ENCODE measurements around the gene ATP6V1F.
A peak's percentile ranks its signal among the peaks of the same experiment; 100 is the strongest.

Gene ATP6V1F

DNA sequence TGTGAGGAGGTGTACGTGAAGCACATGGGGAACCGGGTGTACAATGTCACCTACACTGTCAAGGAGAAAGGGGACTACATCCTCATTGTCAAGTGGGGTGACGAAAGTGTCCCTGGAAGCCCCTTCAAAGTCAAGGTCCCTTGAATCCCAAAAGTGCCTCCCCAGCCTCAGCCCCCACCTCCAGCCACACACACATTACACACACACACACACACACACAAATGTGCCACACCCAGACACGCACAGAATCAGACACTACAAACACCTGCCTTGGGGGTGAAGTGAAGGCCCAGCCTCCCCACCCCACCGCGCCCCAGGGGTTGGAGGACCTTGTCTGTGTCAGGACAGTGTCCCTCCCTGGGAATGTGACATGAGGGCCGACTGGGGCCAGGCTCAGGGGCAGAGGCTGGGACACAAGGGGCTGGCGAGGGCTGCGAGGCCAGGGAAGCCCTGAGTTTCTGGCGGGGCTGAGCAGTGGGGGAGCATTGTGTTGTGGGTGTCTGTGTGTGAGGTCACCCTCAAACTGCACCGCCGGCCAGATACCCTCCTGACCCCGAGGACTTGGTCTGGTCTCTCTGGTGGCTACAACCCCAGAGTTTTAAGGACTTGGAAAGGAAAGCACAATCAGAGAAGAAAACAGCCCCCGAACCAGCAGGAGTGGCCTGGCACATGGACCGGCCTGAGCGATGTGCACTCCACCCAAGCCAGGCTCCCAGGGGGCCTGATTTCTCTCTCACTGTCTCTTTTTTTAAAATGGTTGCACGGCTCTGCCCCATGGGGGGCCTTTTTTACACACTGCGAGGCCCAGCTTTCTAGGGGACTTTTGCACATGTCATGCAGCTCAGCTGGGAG, 4.0 kb upstream of the ATP6V1F start:
- Histone ChIP-seq H3K4me3 (ENCODE audit: low read length) (no peak overlapping the region), H3K4me1 (ENCODE audit: control insufficient read depth, insufficient read depth, low read length) (peaks cover 20% of the 10 kb centered on the region), H3K36me3 (ENCODE audit: control insufficient read depth, insufficient read depth, low read length) (no peaks in the 10 kb centered on the region), H3K9me3 (ENCODE audit: control insufficient read depth, low read length) (no peaks in the 10 kb centered on the region), H3K9ac (ENCODE audit: low read length) (no peak overlapping the region), H3K27me3 (ENCODE audit: control insufficient read depth, insufficient read depth, low read length) (no peaks in the 10 kb centered on the region)

DNA sequence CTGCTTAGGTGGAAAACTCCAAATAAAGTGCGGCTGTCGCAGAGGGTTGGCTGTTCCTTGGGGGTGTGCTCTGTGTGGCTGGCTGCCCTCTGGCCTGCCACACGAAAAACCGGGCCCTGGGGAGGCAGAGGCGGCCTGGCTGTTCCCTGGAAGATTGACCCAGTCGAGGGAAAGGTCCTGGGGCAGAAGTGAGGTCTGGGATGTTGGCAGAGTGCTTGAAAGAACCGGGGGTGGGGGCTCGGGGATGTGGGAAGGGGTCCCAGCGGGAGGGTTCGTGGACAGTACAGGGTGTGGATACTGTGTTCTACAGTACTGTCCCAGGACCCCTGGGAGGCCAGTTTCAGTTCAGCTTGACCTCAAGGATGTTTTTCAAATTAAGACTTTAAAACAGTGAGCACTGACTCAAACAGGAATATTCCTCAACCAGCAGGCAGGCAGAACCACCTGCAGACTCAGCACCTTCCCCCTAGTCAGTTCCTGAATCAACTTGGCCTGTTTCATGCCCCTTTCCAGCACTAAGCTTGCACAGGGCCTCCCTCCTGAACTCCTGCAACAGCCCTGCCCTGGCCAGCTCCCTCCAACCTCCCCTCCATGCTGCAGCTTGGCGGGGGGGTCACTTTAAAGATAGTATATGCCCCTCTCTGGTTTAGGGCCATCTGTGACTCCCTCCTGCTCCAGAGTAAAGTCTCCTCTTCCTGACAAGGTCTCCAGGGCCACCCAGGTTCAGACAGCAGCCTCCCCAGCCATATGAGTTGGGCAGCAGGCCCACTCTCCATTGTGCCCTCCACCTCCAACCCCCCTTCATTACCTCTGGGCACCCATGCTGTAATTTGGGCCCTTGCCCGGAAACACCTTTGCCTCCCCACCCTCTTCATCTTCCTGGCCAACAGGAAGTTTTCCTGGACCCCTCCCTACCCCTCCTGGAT, 3.2 kb upstream of the ATP6V1F start:
- Histone ChIP-seq H3K9ac (ENCODE audit: low read length) (no peak overlapping the region), H3K4me1 (ENCODE audit: control insufficient read depth, insufficient read depth, low read length) (peaks cover 26% of the 10 kb centered on the region), H3K4me3 (ENCODE audit: low read length) (no peak overlapping the region), H3K9me3 (ENCODE audit: control insufficient read depth, low read length) (no peaks in the 10 kb centered on the region), H3K36me3 (ENCODE audit: control insufficient read depth, insufficient read depth, low read length) (no peaks in the 10 kb centered on the region), H3K27me3 (ENCODE audit: control insufficient read depth, insufficient read depth, low read length) (no peaks in the 10 kb centered on the region)

GRCh38 chr7:128860158-128861073, 2.2 kb upstream of the ATP6V1F start:
- no peak overlapping the region for H3K4me3 ChIP-seq (ENCODE audit: low read length)
- no peaks in the 10 kb centered on the region for H3K27me3 ChIP-seq (ENCODE audit: control insufficient read depth, insufficient read depth, low read length)
- H3K4me1 ChIP-seq (ENCODE audit: control insufficient read depth, insufficient read depth, low read length), result peaks cover 26% of the 10 kb centered on the region
- no peak overlapping the region for H3K9ac ChIP-seq (ENCODE audit: low read length)
- H3K9me3 ChIP-seq (ENCODE audit: control insufficient read depth, low read length), result no peaks in the 10 kb centered on the region
- H3K36me3 ChIP-seq (ENCODE audit: control insufficient read depth, insufficient read depth, low read length), result no peaks in the 10 kb centered on the region

DNA sequence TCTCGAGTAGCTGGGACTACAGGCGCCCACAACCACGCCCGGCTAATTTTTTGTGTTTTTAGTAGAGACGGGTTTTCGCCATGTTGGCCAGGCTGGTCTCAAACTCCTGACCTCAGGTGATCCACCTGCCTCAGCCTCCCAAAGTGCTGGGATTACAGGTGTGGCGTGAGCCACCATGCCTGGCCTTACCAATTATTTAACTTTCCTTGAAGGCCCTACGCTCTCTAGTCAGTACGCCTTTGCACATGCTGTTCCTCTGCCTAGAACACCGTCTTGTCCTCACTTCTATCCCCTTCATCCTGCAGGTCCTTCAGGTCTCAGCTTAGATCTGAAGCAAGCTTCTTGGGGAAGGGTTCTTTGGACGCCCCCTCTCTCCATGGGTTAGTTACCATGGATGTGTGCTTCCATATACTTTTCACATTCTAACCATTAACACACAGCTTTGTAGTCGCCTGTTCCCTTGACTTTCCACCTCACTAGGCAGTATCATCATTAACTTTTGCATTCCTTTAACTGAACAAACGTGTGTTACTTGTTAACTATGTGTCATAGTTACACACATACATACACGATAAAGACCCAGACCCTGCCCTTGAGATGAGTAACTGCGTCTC, 592 bp upstream of the ATP6V1F start:
- Histone ChIP-seq H3K9me3 (ENCODE audit: control insufficient read depth, low read length) (no peaks in the 10 kb centered on the region), H3K27me3 (ENCODE audit: control insufficient read depth, insufficient read depth, low read length) (no peaks in the 10 kb centered on the region), H3K9ac (ENCODE audit: low read length) (peak overlapping the region; percentile 12), H3K4me1 (ENCODE audit: control insufficient read depth, insufficient read depth, low read length) (peaks cover 26% of the 10 kb centered on the region), H3K4me3 (ENCODE audit: low read length) (peak overlapping the region; percentile 85), H3K36me3 (ENCODE audit: control insufficient read depth, insufficient read depth, low read length) (no peaks in the 10 kb centered on the region)

GRCh38 chr7:128863433-128863989, 855 bp downstream of the ATP6V1F start:
- Histone ChIP-seq H3K9me3 (ENCODE audit: control insufficient read depth, low read length) (no peaks in the 10 kb centered on the region), H3K9ac (ENCODE audit: low read length) (peak overlapping the region; percentile 91), H3K27me3 (ENCODE audit: control insufficient read depth, insufficient read depth, low read length) (no peaks in the 10 kb centered on the region), H3K36me3 (ENCODE audit: control insufficient read depth, insufficient read depth, low read length) (no peaks in the 10 kb centered on the region), H3K4me3 (ENCODE audit: low read length) (peak overlapping the region; percentile 85), H3K4me1 (ENCODE audit: control insufficient read depth, insufficient read depth, low read length) (peaks cover 31% of the 10 kb centered on the region)

- H3K9ac ChIP-seq (ENCODE audit: low read length), result no peak overlapping the region
- H3K9me3 ChIP-seq (ENCODE audit: control insufficient read depth, low read length), result no peaks in the 10 kb centered on the region
- H3K4me3 ChIP-seq (ENCODE audit: low read length), result no peak overlapping the region
- H3K4me1 ChIP-seq (ENCODE audit: control insufficient read depth, insufficient read depth, low read length), result peaks cover 34% of the 10 kb centered on the region
- peaks cover 5% of the 10 kb centered on the region for H3K27me3 ChIP-seq (ENCODE audit: control insufficient read depth, insufficient read depth, low read length)
- H3K36me3 ChIP-seq (ENCODE audit: control insufficient read depth, insufficient read depth, low read length), result no peaks in the 10 kb centered on the region
Observed at GRCh38 chr7:128865303-128865702, 2.6 kb downstream of the ATP6V1F start.

DNA sequence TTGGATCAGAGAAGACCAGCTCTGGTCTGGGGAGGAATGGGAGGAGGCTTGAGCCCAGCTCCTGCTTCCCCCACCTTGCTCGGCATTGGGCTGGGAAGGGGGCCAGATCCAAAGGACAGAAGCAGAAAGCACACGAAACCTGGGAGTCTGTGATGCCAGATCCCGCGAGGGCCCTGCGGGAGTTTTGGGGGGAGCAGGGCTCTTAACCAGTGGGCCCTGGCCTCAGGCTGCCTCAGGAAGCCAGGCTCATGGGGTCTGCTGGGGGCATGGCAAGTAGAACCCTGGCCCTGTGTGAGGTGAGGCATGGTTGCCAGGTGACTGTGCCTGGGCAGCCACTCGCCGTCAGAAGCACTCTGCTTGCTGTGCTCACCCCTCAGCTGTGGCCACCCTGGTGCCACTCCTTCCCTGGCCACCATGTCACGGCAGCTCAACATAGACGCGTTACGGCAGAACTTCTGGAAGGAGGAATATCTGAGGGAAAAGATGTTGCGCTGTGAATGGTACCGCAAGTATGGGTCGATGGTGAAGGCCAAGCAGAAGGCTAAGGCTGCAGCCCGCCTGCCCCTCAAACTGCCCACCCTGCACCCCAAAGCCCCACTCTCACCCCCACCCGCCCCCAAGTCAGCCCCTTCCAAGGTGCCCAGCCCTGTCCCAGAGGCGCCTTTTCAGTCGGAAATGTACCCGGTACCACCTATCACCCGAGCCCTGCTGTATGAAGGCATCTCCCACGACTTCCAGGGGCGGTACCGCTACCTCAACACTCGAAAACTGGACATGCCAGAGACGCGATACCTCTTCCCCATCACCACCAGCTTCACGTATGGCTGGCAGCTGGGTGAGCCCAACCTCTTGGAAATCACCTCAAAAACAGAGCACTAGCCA, 3.6 kb downstream of the ATP6V1F start:
- Histone ChIP-seq H3K9ac (ENCODE audit: low read length) (no peak overlapping the region), H3K27me3 (ENCODE audit: control insufficient read depth, insufficient read depth, low read length) (peaks cover 13% of the 10 kb centered on the region), H3K4me3 (ENCODE audit: low read length) (no peak overlapping the region), H3K36me3 (ENCODE audit: control insufficient read depth, insufficient read depth, low read length) (no peaks in the 10 kb centered on the region), H3K9me3 (ENCODE audit: control insufficient read depth, low read length) (no peaks in the 10 kb centered on the region), H3K4me1 (ENCODE audit: control insufficient read depth, insufficient read depth, low read length) (peaks cover 31% of the 10 kb centered on the region)

DNA sequence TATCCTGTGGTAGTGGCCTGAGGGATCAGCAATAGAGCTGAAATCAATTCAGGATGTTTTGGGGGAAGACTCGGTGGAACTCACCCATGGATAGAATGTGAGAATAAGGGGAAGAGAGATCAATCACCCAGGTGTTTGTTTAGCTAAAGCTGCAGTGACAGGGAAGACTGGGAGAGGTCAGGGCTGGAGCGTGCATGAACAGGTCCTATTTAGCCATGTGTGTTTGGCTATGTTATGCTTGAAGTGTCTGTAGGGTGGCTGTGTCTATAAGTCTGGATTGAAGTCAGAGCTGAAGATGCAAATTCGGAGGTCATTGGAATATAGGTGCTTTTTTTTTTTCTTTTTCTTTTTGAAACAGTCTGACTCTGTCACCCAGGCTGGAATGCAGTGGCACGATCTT, 4.6 kb downstream of the ATP6V1F start:
- H3K9me3 ChIP-seq (ENCODE audit: control insufficient read depth, low read length), result no peaks in the 10 kb centered on the region
- H3K4me3 ChIP-seq (ENCODE audit: low read length), result no peak overlapping the region
- H3K36me3 ChIP-seq (ENCODE audit: control insufficient read depth, insufficient read depth, low read length), result no peaks in the 10 kb centered on the region
- H3K9ac ChIP-seq (ENCODE audit: low read length), result no peak overlapping the region
- H3K4me1 ChIP-seq (ENCODE audit: control insufficient read depth, insufficient read depth, low read length), result peaks cover 28% of the 10 kb centered on the region
- H3K27me3 ChIP-seq (ENCODE audit: control insufficient read depth, insufficient read depth, low read length), result peaks cover 16% of the 10 kb centered on the region

- Histone ChIP-seq H3K27me3 (ENCODE audit: control insufficient read depth, insufficient read depth, low read length) (peaks cover 18% of the 10 kb centered on the region), H3K36me3 (ENCODE audit: control insufficient read depth, insufficient read depth, low read length) (no peaks in the 10 kb centered on the region), H3K4me1 (ENCODE audit: control insufficient read depth, insufficient read depth, low read length) (peaks cover 27% of the 10 kb centered on the region), H3K4me3 (ENCODE audit: low read length) (no peak overlapping the region), H3K9me3 (ENCODE audit: control insufficient read depth, low read length) (no peaks in the 10 kb centered on the region), H3K9ac (ENCODE audit: low read length) (no peak overlapping the region)
Observed at GRCh38 chr7:128867842-128868623, 5.4 kb downstream of the ATP6V1F start.

DNA sequence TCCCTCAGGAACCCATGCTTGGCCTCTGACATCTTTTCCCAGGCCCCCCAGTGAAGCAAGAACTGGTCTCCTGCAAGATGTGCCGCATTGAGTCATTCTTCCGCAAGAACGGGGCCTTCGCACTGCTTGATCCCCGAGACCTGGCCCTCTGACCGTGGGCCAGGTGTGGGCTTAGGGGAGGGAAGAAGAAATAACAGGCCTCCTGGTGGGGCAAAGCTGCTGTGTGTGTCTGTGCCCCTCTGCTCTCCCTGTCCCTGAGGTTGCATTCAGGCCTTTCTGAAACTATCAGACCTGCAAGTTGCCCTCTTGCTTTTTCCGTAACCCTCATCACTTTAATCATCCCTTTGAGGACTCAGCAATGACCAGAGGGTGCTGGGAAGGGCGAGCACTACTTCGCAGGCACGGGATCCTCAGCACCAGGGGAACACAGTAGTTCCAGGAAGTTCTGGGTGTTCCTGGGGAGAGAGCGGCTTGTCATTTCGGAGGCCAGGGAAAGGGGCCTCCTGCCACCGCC, 6.0 kb downstream of the ATP6V1F start:
- H3K27me3 ChIP-seq (ENCODE audit: control insufficient read depth, insufficient read depth, low read length), result peaks cover 18% of the 10 kb centered on the region
- H3K9ac ChIP-seq (ENCODE audit: low read length), result peak overlapping the region; percentile 53

More for the DNA sequence above, 6.0 kb downstream of the ATP6V1F start:
- H3K4me1 ChIP-seq (ENCODE audit: control insufficient read depth, insufficient read depth, low read length), result peaks cover 23% of the 10 kb centered on the region
- H3K9me3 ChIP-seq (ENCODE audit: control insufficient read depth, low read length), result no peaks in the 10 kb centered on the region
- no peaks in the 10 kb centered on the region for H3K36me3 ChIP-seq (ENCODE audit: control insufficient read depth, insufficient read depth, low read length)
- H3K4me3 ChIP-seq (ENCODE audit: low read length), result peak overlapping the region; percentile 8

Measured in mucosa of stomach (tissue), 1 donor.